HG03066 (cell line): ENCODE data around the gene GTF3A.

ENCODE experiments used
- ATAC-seq: cut with Tn5 transposase; IDR thresholded peaks from one replicate; pipeline ENCODE4 v1.9.1; 2021; ENCODE audit warnings: low read depth; ENCODE audit not compliant: unreplicated experiment

GTF3A gene

DNA sequence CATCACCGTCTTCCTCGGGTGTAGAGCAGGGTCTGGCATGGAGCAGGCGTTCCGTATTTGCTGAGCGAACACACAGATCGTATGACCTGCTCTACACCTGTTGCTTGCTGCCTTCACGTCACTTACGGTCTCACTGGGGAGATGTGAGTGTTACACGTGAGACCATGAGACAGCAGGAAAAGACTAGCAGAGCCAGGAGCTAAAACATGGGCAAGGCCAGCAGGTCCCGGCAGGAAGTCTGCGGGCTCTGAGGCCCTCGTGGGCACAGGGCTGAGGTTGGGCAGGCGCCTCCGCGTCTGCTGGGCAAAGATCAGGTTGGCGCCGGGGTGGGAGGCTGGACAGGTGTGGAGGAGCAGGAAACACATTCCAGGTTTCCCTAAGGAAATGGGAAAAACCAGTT, 19.7 kb upstream of the GTF3A start:
- no peak for ATAC-seq

DNA sequence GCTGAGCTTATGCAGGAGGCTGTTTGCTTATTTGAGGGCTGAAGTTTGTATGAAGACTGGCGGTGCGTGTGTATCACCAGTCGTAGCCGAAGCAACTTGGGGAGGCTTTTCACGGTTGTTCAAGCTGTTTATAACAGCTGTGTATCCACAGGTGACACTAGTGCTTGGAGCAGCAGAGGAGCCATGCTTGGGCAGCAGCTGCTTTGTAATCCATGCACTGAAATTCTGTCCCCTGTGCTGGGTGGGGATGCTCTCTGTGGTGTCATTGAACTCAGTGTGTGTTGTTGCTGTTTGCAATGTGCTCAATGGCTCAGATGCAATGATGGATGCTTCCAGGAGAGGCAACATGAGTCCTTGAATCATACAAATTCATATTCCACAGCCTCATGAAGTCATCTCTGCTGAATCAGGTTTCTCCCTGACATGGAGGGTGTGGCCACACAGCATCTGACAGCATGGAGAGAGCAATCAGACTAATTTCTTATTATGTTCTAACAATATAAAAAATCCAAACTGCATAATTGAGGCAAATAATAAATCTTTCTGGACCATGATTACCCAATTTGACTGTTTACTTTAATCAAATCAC, 18.8 kb upstream of the GTF3A start:
- no peak for ATAC-seq

DNA sequence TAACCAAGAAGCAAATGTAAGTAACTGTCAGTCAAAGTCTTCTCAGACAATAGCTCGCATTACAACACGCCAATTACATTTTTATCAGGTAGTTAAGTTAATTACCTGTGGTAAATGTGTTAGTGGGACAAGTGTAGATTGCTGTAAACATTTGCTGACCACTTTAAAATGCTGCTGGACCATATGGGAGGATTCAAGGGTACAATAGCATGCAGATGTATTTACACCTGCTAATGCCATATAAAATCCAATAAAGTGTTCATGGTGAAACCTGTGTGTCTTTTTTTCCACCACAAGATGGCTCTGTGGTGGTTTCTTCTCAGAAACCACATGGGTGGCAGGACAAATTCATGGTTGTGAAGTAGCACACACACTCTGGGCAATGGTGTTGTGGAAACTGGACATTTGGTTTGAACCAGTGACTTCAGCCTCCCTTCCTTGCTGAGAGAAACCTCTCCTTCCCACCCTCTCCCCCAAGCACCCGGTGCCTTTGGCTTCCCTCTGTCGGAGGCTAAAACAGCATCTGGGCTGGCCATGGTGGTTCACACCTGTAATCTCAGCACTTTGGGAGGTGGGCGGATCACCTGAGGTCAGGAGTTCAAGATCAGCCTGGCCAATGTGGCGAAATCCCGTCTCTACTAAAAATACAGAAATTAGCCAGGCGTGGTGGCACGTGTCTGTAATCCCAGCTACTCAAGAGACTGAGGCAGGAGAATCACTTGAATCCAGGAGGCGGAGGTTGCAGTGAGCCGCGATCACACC, 18.1 kb upstream of the GTF3A start:
- ATAC-seq, result no peak

DNA sequence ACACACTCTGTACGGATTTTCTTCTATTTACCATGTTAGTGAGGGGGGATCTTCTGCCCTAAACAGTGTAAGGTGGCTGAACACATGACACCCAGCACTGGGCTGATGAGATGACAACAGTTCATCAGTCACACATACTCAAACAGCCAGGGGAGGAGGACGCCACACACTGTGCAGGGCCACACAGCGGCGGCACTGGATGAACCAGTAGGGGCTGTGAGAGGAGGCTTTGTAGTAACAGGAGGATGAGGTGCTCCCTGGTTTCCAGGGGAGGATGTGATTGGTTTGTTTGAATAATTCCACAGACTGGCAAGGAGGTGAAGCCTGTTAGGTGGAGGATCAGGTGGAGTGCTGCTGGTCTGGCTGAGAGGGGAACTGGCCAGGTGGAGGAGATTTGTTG, 16.3 kb upstream of the GTF3A start:
- no peak for ATAC-seq

DNA sequence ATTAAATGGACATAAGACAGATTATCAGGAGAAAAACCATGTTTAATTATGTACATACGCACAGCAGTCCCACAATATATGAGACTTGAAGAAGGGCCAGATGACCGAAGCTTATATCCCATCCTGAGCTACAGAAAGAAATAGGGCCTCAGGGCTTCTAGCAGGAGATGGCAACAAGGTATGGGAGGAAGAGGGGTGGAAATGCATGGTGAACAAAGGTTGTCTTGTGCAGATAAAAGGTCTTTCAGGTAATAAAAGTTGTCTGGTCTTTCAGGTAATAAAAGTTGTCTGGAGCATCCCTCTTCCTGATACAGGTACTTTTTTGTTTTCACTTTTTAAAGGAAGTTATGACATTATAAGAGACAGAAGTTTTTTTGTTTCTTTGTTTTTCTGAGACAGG, 15.4 kb upstream of the GTF3A start:
- no peak for ATAC-seq

DNA sequence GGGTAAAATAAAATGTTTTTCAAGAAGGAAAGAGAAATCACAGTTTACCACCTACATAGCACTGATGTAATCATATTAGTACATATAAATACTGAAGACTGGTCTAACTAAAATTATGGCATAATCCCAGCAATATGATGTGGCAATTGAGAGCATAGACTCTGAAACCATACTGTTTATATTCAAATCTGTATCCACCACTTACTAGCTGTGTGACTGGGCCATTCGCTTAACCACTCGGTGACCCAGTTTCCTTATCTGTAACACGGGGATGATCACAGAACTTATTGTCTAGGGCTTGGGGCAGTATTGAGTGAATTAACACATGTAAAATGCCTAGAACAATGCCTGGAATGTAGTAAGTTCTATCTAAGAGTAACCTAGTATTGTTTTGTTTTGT, 13.1 kb upstream of the GTF3A start:
- no peak for ATAC-seq

DNA sequence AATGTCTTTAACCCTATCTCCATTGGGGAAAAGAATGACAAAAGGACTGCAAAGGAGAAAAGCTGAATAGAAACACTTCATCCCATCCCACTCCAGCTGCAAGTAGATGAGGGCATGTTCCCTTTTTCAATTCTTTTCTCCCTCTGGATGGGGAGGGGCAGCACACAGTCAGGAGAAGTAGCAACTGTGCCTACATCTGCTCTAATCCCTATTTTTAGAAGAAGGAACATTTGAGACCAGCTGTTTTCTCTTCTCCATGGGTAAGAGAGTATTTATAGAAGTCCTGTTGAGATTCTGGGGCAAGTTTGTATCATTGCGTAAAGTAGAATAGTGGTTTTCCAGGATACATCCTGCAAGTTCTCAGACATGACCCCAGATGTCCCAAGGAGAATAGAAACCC, 9.3 kb upstream of the GTF3A start:
- ATAC-seq, result no peak

DNA sequence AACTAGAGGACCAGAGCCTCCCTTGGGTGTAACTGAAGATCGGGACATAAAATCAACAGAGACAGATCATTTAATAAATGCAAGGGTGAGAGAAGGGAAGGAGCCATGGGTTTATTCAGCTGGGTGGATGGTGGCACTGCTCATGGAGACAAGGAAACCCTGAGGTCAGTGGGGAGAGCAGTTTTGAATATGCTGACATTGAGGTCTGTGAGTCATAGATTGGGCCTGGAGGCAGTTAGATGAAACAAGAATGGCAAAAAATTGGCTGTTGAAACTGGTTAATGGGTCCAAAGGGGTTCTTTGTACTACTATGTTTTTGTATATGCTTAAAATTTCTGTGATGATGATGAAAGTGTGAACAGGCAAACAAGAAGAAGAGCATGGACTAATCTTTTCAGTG, 5.1 kb upstream of the GTF3A start:
- no peak for ATAC-seq

DNA sequence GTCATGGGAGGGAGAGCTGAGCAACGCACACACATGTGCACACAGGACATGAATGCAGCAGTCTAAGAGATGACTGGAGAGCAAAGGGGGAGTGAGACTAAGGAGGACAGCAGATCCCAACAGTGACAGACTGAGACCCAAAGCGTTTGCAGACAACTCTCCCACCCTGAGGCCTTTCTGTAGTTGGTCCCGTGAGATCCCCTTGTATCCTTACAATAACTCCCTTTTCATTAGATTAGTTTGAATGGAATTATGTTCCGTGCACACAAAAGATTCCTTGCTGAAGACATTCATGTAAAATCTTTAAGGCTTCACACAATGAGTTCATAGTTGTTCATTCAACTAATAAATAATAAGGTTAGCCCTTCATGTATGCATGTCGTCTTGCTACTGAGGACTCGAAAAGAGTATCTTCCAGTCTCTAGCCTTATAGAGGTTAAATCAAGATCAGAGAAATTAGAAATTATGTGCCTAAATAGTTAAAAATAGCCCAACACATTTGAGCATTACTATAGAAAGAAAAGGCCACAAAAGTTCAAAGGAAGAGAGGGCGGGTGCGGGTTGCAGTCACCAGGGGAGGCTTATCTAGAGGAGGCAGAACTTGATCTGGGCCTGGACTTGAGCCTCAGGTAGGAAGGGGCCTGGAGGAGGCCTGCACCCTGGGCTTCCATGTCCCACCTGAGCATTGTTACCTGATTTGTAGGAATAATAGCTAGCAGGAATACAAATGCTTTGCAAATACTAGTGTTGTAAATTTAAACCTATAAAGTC, 3.1 kb upstream of the GTF3A start:
- no peak for ATAC-seq

DNA sequence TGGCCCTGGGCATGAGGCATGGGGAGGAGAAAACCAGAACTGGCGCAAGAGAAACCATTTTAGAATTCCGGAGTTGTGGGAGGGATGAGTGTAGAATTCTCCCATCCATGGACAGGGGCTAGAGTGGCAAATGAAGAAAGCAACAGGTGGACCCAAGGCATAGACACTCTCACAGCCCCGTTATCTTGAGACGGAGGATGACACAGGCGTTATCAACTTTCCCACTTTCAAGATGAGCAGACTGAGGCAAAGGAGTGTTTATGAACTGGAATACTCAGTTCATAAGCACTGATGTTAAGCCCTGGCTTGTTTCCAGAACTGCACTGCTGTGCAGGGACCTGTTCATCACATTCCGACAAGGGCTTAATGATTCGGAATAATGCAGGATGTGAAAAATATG, 1.1 kb upstream of the GTF3A start:
- ATAC-seq, result no peak

DNA sequence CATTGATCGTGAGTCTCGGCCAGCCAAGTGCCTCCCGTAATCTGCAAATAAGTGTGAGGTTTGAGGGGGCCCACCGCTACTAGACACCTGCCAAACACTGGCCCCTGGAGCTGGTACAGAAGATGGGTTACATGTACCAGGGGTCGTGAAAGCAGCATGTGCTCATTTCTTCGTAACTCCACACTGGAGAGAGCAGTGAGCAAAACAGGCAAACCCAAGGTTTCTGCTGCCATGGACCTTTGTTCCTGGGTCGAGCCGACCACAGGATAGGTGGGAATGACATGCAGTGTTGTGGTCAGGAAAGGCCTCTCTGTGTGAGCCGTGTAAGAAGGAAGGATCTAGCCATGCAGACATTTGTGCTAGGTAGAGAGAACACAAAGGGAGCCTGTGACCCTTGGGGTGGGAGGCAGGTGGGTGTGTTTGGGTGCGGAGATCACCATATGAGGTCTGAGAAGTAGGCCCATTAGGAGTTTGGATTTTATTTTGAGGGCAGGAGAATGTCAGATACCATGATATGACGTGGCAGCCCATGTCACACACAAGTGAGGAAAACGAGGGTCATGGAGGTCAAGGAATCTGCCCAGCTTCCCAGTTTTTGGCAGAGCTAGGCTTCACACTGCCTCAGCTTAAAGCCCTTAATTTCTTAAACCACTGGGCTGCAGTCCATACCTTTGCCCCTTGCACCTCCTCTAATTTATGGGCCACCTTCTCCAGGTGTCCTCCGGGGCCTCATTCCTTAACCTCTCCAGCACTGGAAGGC, 919 bp downstream of the GTF3A start:
- no peak for ATAC-seq

DNA sequence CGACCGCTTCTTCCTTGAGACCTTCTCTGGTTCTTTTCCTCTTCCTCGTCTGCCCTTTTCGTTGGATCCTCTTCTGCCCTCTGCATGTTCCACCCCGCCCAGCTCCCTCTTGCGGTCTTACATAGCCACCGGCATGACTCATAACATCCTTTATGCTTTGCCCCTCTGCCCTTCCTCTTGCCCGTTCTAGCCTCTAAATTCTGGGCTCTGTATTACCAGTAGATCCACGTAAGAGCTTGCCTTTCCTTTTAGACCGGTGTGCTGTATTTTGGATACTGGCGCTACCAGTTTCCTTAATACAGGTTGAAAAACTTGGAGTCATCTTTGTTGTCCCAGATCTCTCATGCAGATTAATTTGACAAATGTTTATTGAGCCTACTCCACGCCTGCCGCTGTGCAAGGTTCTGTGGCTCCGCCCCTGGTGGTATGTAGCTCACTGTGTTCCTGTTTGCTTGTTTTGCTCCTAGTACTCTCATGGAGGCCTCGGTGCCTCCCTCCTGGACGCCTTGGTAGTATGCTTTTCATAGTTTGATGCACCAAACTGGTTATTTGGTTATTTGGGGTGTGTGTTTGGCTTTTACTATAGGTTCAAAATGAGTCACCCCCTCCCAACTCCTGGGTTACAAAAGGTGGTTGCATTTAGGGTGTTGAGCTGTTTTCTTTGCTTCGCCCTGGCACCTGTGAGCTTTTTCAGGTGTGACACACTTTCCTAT, 1.7 kb downstream of the GTF3A start:
- peak; percentile 58 for ATAC-seq

DNA sequence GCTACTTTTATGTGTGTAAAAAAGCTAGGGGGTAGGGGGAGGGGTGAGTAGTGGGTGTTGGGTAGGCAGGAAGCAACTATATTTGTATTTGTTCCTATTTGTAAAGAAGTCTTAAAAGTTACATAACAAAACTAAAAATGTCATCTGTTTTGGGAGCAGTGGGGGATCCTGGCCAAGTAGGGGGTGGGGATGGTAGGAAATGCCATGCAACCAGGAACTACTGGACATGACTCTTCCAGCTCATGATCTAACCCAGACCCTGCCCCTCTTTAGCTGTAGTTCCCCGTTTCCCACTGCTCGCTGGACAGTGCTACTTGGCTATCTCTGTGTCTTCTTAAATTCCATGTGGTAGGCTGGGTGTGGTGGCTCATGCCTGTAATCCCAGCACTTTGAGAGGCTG, 3.2 kb downstream of the GTF3A start:
- no peak for ATAC-seq

DNA sequence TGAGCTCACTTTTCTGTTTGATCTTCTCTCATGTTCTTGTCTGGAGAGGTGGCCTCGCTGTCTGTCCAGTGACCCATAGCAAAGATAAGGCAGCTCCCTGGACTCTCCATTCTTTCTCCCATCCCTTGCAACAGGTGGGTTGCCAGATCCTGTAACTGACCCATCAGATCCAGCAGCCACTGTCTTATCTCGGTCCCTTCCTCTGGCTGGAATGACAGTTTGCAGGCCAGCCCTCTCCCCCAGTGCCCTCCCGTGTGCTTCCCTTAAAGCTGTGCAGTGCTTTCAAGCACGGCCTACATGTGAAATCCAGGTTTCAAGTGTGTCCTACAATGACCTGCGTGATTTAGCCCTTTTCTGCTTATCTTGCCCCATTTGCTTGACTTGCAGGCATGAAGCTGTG, 3.7 kb downstream of the GTF3A start:
- no peak for ATAC-seq

DNA sequence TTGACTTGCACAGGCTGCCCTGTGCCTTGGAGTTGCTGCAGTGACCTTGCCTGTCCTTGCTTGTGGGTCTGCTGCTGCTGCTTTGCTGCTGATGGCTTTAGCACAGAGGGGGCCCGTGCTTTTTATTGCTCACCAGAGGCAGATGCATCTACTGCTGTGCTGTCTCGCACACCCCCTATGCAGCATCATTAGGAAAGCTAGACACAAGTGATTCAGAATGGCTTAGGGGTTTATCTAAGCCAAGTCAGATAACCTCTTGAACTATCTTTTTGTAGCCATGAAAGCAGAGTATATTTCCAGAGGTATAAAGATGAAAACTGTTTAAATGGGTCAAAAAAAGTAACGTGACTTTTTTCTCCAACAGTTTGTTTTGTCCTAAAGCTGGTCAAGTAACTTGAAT, 7.8 kb downstream of the GTF3A start:
- ATAC-seq, result no peak

DNA sequence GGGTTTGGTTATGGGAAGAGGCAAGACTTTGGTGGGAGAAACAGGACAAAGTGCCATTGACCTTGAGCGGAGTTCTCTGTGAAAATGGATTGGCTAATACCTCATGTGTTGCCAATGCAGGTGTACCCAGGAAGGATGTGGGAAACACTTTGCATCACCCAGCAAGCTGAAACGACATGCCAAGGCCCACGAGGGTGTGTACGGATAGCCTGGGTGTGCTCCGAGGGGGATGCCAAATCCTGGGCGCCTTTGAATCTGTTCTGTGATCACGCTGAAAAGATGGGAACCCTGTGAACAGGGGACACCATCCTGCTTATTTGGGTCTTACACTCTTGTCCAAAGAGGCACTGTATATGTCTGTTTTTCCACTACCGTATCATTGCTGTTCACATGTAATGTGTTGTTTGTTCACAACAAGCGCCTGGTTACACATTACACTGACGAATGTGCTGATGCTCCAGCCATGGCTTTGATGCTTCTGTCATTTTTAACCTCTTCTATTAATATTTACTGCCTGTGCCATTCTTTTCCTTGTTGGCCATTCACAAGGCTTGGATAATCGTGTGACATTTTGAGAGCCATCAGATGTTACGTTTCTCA, 8.3 kb downstream of the GTF3A start:
- ATAC-seq, result no peak

DNA sequence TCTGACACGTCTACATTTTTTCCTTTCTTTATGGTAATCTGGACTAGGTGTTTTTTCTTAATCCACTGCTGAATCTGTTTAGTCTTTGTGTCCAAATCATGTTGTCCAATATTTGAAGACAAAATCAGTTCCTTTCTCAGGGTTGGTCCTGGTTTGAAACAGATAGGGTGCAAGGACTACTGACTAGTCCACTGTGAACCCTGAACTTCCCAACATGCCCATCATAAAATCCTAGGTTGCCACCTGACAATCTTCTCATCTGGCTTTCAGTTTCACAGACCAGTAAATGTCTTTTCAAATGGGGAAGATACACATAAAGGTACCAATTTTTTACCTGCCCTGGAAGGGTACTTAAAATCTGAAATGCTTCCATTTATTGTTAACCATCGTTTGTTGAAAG, 12.7 kb downstream of the GTF3A start:
- ATAC-seq, result no peak

DNA sequence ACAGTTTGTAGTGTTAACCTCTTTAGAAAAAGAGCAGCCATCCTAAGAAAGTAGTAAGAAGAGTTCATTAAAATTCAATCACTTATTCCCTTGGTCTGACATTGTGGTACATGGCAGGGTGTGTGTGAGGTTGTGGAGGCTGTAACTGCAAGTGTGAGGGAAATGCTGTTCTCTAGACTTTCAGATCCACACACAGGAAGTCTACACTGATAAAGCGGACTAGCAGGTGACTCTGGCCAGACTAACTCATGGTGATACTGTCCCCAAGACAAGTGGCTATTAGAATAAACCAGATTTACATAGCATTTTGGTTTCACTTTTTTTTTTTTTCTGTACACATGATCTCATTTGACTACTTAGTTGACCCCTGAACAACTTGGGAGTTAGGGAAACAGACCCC, 16.0 kb downstream of the GTF3A start:
- no peak for ATAC-seq

DNA sequence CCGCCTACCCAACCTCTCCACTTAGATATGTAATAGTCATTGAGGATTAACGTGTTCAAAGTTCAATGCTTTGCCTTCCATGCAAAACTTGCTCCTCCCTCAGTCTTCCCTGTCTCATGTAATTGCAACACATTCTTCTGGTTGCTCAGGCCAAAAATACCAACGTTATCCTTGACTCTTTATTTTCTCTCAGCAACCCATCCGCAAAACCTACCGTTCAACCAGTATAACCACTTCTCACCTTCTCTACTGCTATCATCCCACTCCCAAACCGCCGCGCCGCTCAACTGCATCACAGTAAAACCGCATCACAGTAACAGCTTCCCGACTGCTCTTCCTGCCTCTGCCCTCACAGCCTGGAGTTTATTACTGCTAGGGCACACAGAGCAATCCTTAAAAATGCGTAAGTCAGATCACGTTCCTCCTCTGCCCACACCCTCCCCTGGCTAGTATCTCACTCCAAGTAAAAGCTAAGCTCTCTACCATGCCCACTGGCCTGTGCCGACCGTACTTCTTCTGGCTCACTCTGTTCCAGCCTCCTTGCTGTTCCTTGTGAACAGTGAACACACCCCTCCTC, 17.7 kb downstream of the GTF3A start:
- ATAC-seq, result no peak

DNA sequence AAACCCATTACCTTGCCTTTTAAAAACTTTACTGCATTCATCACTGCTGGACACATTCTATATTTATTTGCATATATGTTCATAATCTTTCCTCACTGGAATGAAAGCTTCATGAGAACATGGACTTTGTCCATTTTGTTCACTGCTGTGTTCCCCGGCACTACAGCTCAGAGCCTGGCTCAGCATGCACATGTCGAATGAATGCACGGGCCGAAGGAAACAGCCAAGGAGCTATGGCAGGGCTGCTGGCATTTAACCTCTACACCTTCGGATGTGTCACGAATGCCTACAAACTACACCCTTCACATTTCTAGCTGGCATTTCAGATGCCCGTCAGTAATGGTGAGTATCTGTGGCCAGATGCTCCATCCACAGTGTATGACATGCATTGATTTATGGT, 18.4 kb downstream of the GTF3A start:
- no peak for ATAC-seq
